HepG2 (cell line): ENCODE results near the gene RPEL1. TPM values are rescaled to one million over a fixed set of nuclear protein-coding genes. Genes with fewer than 3 reads are reported as not detected.
A peak's percentile ranks its signal among the peaks of the same experiment; 100 is the strongest.

Experiments used
- AGO2 ChIP-seq: fragments of 200-400 bp; formaldehyde crosslinking; optimal IDR thresholded peaks from 2 replicates; pipeline ENCODE3; 2017; ENCODE audit warnings: mild to moderate bottlenecking, low read depth, low read length, moderate library complexity
- ARID5B ChIP-seq: IDR thresholded peaks from 2 replicates; pipeline ENCODE4 v1.4.0; 2020; ENCODE audit warnings: mild to moderate bottlenecking, missing genetic modification reagents
- FOXK1 ChIP-seq: sonication (generic); formaldehyde crosslinking; IDR thresholded peaks from 2 replicates; pipeline ENCODE4 v1.4.0; 2020; ENCODE audit warnings: low read depth, missing genetic modification reagents, borderline replicate concordance
- HMG20A ChIP-seq: IDR thresholded peaks from 2 replicates; pipeline ENCODE4 v1.6.1; 2016; ENCODE audit warnings: borderline replicate concordance
- MTERF4 ChIP-seq: sonication (generic); formaldehyde crosslinking; IDR thresholded peaks from 2 replicates; pipeline ENCODE4 v1.8.0; 2023; ENCODE audit warnings: mild to moderate bottlenecking, missing genetic modification reagents
- SALL1 ChIP-seq: sonication (generic); formaldehyde crosslinking; IDR thresholded peaks from 2 replicates; pipeline ENCODE4 v1.8.0; 2022; ENCODE audit warnings: mild to moderate bottlenecking, missing genetic modification reagents
- SMAD9 ChIP-seq: sonication (generic); formaldehyde crosslinking; IDR thresholded peaks from 2 replicates; pipeline ENCODE4 v1.5.1; 2020; ENCODE audit warnings: mild to moderate bottlenecking, missing genetic modification reagents
- ZBTB25 ChIP-seq: IDR thresholded peaks from 2 replicates; pipeline ENCODE4 v1.6.1; 2018; ENCODE audit warnings: missing genetic modification reagents
- ZBTB37 ChIP-seq: sonication (generic); formaldehyde crosslinking; IDR thresholded peaks from 2 replicates; pipeline ENCODE4 v1.4.0; 2020; ENCODE audit warnings: mild to moderate bottlenecking, missing genetic modification reagents
- ZBTB49 ChIP-seq: sonication (generic); formaldehyde crosslinking; IDR thresholded peaks from 2 replicates; pipeline ENCODE4 v1.4.0; 2020; ENCODE audit warnings: missing genetic modification reagents, borderline replicate concordance
- ZFP41 ChIP-seq: sonication (generic); formaldehyde crosslinking; IDR thresholded peaks from 2 replicates; pipeline ENCODE4 v1.4.0; 2020; ENCODE audit warnings: mild to moderate bottlenecking, missing genetic modification reagents, borderline replicate concordance
- ZNF609 ChIP-seq: sonication (generic); formaldehyde crosslinking; IDR thresholded peaks from 2 replicates; pipeline ENCODE4 v1.4.0; 2020; ENCODE audit warnings: mild to moderate bottlenecking, missing genetic modification reagents, borderline replicate concordance
- ZNF772 ChIP-seq: sonication (generic); formaldehyde crosslinking; IDR thresholded peaks from 2 replicates; pipeline ENCODE4 v1.5.0; 2020; ENCODE audit warnings: mild to moderate bottlenecking, missing genetic modification reagents
- polyA plus RNA-seq, 8 experiments: library from polyadenylated mRNA; depleted of rRNA in 3 of 8; stranded (reverse) in 7 of 8; unstranded in 1 of 8; fragments of >200 nt; fragmentation: Illumina TruSeq in 4 of 8; extraction: Trizol in 4 of 8; gene quantifications; 2 replicates each; pipeline versions ENCODE4 v1.2.1 to v1.2.3, GENCODE V29; 2011 to 2016; ENCODE audit warnings: low read depth in 4 of 8, missing spikeins in 1 of 8, mixed read lengths in 1 of 8; ENCODE audit not compliant: insufficient read depth in 1 of 8
- total RNA-seq, 5 experiments: library from RNA; depleted of rRNA; stranded (reverse); fragments of >200 nt; fragmentation: Illumina TruSeq; extraction: Trizol; gene quantifications; 2 replicates each; pipeline ENCODE4 v1.2.3, GENCODE V29; 2016; ENCODE audit warnings: low read depth in 1 of 5

Gene RPEL1
- total and polyA plus RNA-seq, 2 of the 13 experiments (the other 11 are each of a cell fraction or from before 2014, with no cell fraction given), result 0.04 to 0.07 TPM

- no peak for TF ChIP-seq ZNF609
- TF ChIP-seq ZNF772 (CRISPR knock-in tag), result no peak
- TF ChIP-seq AGO2, result no peak
- TF ChIP-seq ZBTB49 (CRISPR knock-in tag), result no peak
- TF ChIP-seq HMG20A (CRISPR knock-in tag), result peak; percentile 40; the same call in 1 of the 2 replicates
- TF ChIP-seq ZBTB37 (CRISPR knock-in tag), result no peak
- TF ChIP-seq ZBTB25 (CRISPR knock-in tag), result no peak
- TF ChIP-seq MTERF4 (CRISPR knock-in tag), result no peak
- no peak for TF ChIP-seq SALL1 (CRISPR knock-in tag)
- peak; percentile 55; the same call in 1 of the 2 replicates for TF ChIP-seq ARID5B
- TF ChIP-seq ZFP41, result no peak
- no peak for TF ChIP-seq FOXK1 (CRISPR knock-in tag)
- no peak for TF ChIP-seq SMAD9 (CRISPR knock-in tag)
Observed at GRCh38 chr10:103232772-103233488, 12.8 kb upstream of the RPEL1 start (continued).
